ENCODE data around the gene NCF4. TPM values are rescaled to one million over a fixed set of nuclear protein-coding genes. Genes with fewer than 3 reads are reported as not detected.

Gene NCF4
- total and polyA plus RNA-seq, 9 of the 15 experiments (the other 6 are each of a cell fraction or from before 2014, with no cell fraction given): 0.04 to 0.95 (median 0.33) TPM

- no peak for FAIRE-seq
These were observed 38.7 kb downstream of the NCF4 start for GRCh38 chr22:36899498-36899897.

More at GRCh38 chr22:36899498-36899897, 38.7 kb downstream of the NCF4 start:
- peaks cover 0 to 5% of the 10 kb centered on the region in 2 experiments; a peak in 1 of 5 replicates for H3K4me1 ChIP-seq (replicated peaks in 1 of 2; ENCODE audit: control insufficient read depth in 2 of 2, insufficient read depth in 2 of 2, low read length in 2 of 2)
- H2AFZ ChIP-seq (ENCODE audit: low read depth, low read length): no peak overlapping the region
- no peaks in the 10 kb centered on the region for H3K9me3 ChIP-seq (replicated peaks; ENCODE audit: control insufficient read depth, insufficient read depth, low read depth, low read length)
- H3K9me1 ChIP-seq (ENCODE audit: control insufficient read depth, insufficient read depth, low read length): no peaks in the 10 kb centered on the region
- H3K27me3 ChIP-seq (ENCODE audit: control insufficient read depth in 2 of 2, insufficient read depth in 2 of 2, low read length in 2 of 2): peaks cover 0 to 6% of the 10 kb centered on the region in 2 experiments; a peak in 1 of 5 replicates
- ChIA-PET POLR2A (interaction anchor here (1.5 kb wide), 1 partner anchor 40 kb away, joined by 6 read pairs; no protein-coding TSS in a partner anchor), CTCF (ENCODE audit: low intra/inter-chr PET ratio) (no interaction called here)
- H3K4me3 ChIP-seq: no peak overlapping the region
- H3K4me2 ChIP-seq (ENCODE audit: insufficient read depth, low read length): no peak overlapping the region
- no peaks in the 10 kb centered on the region for H3K79me2 ChIP-seq (ENCODE audit: control insufficient read depth, insufficient read depth, low read length)
- no peak overlapping the region for H3K9ac ChIP-seq (ENCODE audit: insufficient read depth in 1 of 2, low read depth in 2 of 2, low read length in 2 of 2)
- TF ChIP-seq PHB2 (IDR thresholded peaks at IDR 0.05; ENCODE audit: low read depth): no peak
- TF ChIP-seq FOXJ2 (tag; IDR thresholded peaks at IDR 0.05): no peak
- no peak for TF ChIP-seq DEAF1 (CRISPR knock-in tag; IDR thresholded peaks at IDR 0.05)
- no peak for TF ChIP-seq CHAMP1 (IDR thresholded peaks at IDR 0.05)
- no peak for TF ChIP-seq ZNF239 (CRISPR knock-in tag; IDR thresholded peaks at IDR 0.05)
- TF ChIP-seq TRIM25 (IDR thresholded peaks at IDR 0.05; ENCODE audit: borderline replicate concordance): no peak
- TF ChIP-seq ZNF274 (IDR thresholded peaks at IDR 0.05; ENCODE audit: borderline replicate concordance, low read depth, low read length): no peak
- no peak for TF ChIP-seq RBFOX2 (IDR thresholded peaks at IDR 0.05; ENCODE audit: low read depth, low read length)
- TF ChIP-seq MITF (IDR thresholded peaks at IDR 0.05): no peak
- no peak for TF ChIP-seq CTCF (IDR thresholded peaks at IDR 0.05 in 2 of 3, conservative IDR thresholded peaks at IDR 0.05 in 1 of 3; ENCODE audit: insufficient read depth in 2 of 3, low read depth in 1 of 3, low read length in 3 of 3)
- TF ChIP-seq ZFP91 (CRISPR knock-in tag; IDR thresholded peaks at IDR 0.05): no peak
- in situ Hi-C loops (cut with MboI): no loop called here
- DNase-seq (ENCODE audit: extremely low read depth in 1 of 4, low spot score in 3 of 4) (no peak), ATAC-seq (no peak)
- BruUV-seq (replicated peaks): no TSS peak
- intact Hi-C loops (cut with micrococcal nuclease): no loop called here
- no peak overlapping the region for H3K27ac ChIP-seq (ENCODE audit: extremely low read depth, low read depth, low read length)
- H3K36me3 ChIP-seq (ENCODE audit: control insufficient read depth, insufficient read depth, low read length): no peaks in the 10 kb centered on the region
- 0% methylated on average over 1 of the region's 1 CpG for WGBS (ENCODE audit: insufficient coverage, low coverage, missing lambda C conversion rate)
- H4K20me1 ChIP-seq (replicated peaks; ENCODE audit: control insufficient read depth, insufficient read depth, low read length): no peaks in the 10 kb centered on the region

Data from K562 (cell line).